Measurements from ENCODE around the gene CCDC184. TPM values are rescaled to one million over a fixed set of nuclear protein-coding genes. Genes with fewer than 3 reads are reported as not detected.

CCDC184 gene
- total and polyA plus RNA-seq, 2 donors, result 0.05 to 0.21 TPM

DNA sequence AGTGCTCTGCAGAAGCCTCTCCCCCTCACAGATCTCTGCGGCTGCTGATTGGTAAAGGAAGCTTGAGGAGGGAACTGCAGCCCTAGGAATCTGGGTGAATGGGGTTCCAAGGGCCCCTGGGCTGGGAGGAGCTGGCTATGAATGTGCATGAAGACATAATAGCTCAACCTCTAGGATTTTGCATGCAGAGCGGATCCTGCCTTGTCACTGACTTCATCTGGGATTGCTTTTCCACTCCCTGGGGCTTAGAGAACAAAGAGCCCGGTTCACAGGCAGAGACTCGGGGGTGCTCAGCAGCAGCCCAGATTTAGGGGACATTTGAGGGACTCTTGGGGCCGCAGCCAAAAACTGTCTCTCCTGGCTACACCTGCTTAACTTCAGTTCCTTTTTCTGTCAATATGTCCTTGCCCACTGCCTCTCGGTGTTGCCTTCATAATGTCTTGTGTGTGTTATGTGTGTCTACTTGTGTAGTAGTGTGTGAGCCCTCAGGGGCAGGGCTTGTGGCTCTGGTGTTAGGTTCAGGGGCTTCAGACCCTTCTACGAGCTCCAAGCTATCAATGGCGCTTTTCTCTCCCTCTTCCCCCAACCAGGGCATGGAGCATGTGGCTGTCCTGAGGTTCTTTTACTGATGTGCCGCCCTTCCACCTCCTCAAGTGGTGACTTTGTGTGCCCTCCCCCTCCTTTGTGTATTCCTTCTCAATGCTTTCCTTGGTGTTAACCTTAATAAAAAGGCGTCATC lies 1.9 kb downstream of the CCDC184 start:
- WGBS, result 82% methylated on average over 10 of the region's 10 CpGs
- Histone ChIP-seq H3K4me3 (ENCODE audit: low read length in 2 of 2) (no peak overlapping the region), H3K36me3 (ENCODE audit: control insufficient read depth in 2 of 2, insufficient read depth in 2 of 2, low read length in 1 of 2) (no peaks in the 10 kb centered on the region), H3K27ac (ENCODE audit: low read depth in 1 of 2, low read length in 1 of 2) (no peak overlapping the region), H3K9me3 (ENCODE audit: control insufficient read depth in 2 of 2, insufficient read depth in 1 of 2, low read length in 1 of 2) (peaks cover 0 to 8% of the 10 kb centered on the region in 2 donors), H3K4me1 (ENCODE audit: control insufficient read depth in 2 of 2, insufficient read depth in 2 of 2, low read length in 2 of 2) (peaks cover 5 to 20% of the 10 kb centered on the region in 2 donors), H3K27me3 (ENCODE audit: control insufficient read depth in 2 of 2, insufficient read depth in 1 of 2, low read length in 1 of 2) (peaks cover 48 to 83% of the 10 kb centered on the region in 2 donors)
- no peak for DNase-seq (ENCODE audit: low read depth in 6 of 9, low spot score in 9 of 9)

DNA sequence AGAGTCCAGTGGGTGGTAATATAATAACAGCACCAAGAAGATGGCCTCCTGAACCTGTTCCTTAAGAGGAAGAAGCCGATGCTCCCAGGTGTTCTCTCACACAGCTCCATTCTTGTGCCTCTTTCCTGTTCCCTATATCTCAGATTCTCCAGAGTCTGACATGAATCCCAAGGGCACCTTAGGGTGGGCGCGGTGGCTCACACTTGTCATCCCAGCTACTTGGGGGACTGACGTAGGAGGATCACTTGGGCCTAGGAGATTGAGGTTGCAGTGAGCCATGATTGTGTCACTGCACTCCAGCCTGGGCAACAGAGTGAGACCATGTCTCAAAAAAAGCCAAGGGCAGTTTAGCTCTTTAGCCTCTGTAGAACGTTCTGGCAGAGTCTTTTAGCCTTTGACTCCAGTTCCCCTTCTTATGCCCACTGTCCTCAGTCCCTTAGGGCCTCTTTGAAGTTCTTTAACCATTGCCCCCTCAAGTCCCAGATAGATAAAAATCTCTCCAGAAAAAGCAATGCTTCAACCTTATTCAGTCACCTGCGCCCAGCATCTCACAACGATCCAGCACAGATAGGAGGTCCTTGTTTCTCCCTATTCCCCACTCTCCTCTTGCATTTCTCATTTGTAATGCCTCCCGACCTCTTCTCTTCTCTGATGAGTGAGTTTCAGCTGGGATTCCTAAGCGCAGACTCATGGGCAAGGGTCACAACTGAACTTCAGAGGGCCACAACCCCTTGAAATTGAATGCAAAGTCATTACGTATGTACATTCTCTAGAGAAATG lies 4.7 kb downstream of the CCDC184 start:
- Histone ChIP-seq H3K9me3 (ENCODE audit: control insufficient read depth in 2 of 2, insufficient read depth in 1 of 2, low read length in 1 of 2) (peaks cover 0 to 8% of the 10 kb centered on the region in 2 donors), H3K4me3 (ENCODE audit: low read length in 2 of 2) (no peak overlapping the region), H3K27me3 (ENCODE audit: control insufficient read depth in 2 of 2, insufficient read depth in 1 of 2, low read length in 1 of 2) (peaks cover 37 to 65% of the 10 kb centered on the region in 2 donors), H3K4me1 (ENCODE audit: control insufficient read depth in 2 of 2, insufficient read depth in 2 of 2, low read length in 2 of 2) (peaks cover 0 to 13% of the 10 kb centered on the region in 2 donors), H3K27ac (ENCODE audit: low read depth in 1 of 2, low read length in 1 of 2) (no peak overlapping the region), H3K36me3 (ENCODE audit: control insufficient read depth in 2 of 2, insufficient read depth in 2 of 2, low read length in 1 of 2) (no peaks in the 10 kb centered on the region)
- DNase-seq (ENCODE audit: low read depth in 6 of 9, low spot score in 9 of 9), result no peak
- 94% methylated on average over 10 of the region's 10 CpGs for WGBS

DNA sequence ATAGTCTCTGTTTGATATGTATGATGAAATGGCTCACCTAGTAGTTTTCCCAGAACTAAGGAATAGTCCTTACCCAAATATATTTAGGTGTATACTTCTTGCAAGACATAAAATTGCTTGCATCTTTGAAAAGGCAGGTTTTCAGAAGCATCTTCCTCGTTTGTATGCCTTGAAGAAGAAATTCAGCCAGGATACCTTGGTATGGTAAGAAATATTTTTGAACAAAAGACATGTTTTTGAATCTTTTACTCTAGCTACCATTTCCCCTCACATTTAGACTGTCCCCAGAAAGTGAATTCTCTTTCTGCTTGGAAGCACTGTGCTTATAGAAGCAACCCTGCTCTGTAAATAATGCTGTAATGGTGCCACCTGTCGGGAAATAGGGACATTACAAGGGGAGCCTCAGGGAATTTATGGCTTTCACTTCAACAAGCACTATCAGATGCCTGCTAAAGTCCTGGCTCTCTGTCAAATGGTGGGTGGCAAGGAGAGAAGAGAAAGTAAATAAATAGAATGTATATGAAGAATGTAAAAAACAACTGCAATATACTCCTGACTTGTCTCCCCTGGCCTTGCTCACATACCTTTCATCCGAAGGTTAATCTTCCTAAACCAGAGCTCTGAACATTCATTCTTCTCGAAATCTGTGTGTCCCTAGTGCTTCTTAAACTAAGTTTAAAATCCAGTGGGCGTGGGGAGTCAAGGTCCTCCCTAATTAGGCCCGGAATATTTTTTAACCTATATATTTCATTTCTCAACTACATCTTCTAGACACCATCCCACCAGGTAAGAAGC lies 6.1 kb downstream of the CCDC184 start:
- no peak overlapping the region for H3K27ac ChIP-seq (ENCODE audit: low read depth in 1 of 2, low read length in 1 of 2)
- H3K36me3 ChIP-seq (ENCODE audit: control insufficient read depth in 2 of 2, insufficient read depth in 2 of 2, low read length in 1 of 2), result no peaks in the 10 kb centered on the region
- H3K4me1 ChIP-seq (ENCODE audit: control insufficient read depth in 2 of 2, insufficient read depth in 2 of 2, low read length in 2 of 2), result peaks cover 0 to 2% of the 10 kb centered on the region in 2 donors
- H3K27me3 ChIP-seq (ENCODE audit: control insufficient read depth in 2 of 2, insufficient read depth in 1 of 2, low read length in 1 of 2), result peaks cover 30 to 60% of the 10 kb centered on the region in 2 donors
- WGBS, result 59% methylated on average over 6 of the region's 6 CpGs
- H3K9me3 ChIP-seq (ENCODE audit: control insufficient read depth in 2 of 2, insufficient read depth in 1 of 2, low read length in 1 of 2), result peaks cover 0 to 2% of the 10 kb centered on the region in 2 donors
- DNase-seq (ENCODE audit: low read depth in 6 of 9, low spot score in 9 of 9), result peak in 8 of 9 donors; percentile 37 to 84 (median 66)
- H3K4me3 ChIP-seq (ENCODE audit: low read length in 2 of 2), result no peak overlapping the region

DNA sequence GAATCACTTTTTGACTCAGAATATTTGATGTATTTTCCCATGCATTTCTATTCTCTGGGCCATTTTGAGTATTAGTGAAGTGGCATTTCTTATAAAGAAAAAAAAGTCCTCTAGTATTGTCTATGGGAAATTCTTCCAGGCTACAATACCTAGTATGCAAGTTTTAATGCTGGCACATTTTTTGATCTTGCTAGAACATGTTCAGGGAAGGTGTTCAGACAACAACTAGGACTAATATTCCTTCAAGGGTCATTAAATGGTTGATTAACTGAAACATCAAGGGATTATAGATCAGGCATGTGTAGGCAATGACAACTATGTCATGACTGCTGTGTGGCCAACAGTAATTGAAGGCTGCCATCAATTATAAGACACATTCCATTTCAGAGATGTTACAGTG lies 7.7 kb downstream of the CCDC184 start:
- H3K36me3 ChIP-seq (ENCODE audit: control insufficient read depth in 2 of 2, insufficient read depth in 2 of 2, low read length in 1 of 2), result no peaks in the 10 kb centered on the region
- no peaks in the 10 kb centered on the region for H3K9me3 ChIP-seq (ENCODE audit: control insufficient read depth in 2 of 2, insufficient read depth in 1 of 2, low read length in 1 of 2)
- no peak overlapping the region for H3K27ac ChIP-seq (ENCODE audit: low read depth in 1 of 2, low read length in 1 of 2)
- H3K27me3 ChIP-seq (ENCODE audit: control insufficient read depth in 2 of 2, insufficient read depth in 1 of 2, low read length in 1 of 2), result peaks cover 21 to 48% of the 10 kb centered on the region in 2 donors
- no peak overlapping the region for H3K4me3 ChIP-seq (ENCODE audit: low read length in 2 of 2)
- H3K4me1 ChIP-seq (ENCODE audit: control insufficient read depth in 2 of 2, insufficient read depth in 2 of 2, low read length in 2 of 2), result no peaks in the 10 kb centered on the region
- no peak for DNase-seq (ENCODE audit: low read depth in 6 of 9, low spot score in 9 of 9)

DNA sequence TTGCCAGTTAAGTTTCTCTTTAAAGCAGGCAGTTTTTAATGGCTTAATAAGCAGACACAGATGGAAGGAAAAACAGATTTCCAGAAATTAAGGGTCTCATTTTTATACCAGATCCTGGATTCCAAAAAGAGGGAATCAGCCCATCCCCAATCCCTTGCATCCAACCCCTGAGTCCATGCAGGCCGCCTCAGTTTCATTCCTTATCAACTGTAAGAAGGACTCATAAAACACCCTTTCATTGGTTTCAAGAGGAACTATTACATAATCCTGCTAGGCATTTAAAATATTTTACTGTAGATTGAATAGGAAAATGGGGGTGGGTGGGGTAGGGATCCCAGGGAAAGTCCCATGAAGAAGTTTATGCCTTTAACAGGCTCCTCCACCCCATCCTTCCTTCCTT lies 9.4 kb downstream of the CCDC184 start:
- Histone ChIP-seq H3K27me3 (ENCODE audit: control insufficient read depth in 2 of 2, insufficient read depth in 1 of 2, low read length in 1 of 2) (peaks cover 13 to 33% of the 10 kb centered on the region in 2 donors), H3K27ac (ENCODE audit: low read depth in 1 of 2, low read length in 1 of 2) (no peak overlapping the region), H3K36me3 (ENCODE audit: control insufficient read depth in 2 of 2, insufficient read depth in 2 of 2, low read length in 1 of 2) (no peaks in the 10 kb centered on the region), H3K9me3 (ENCODE audit: control insufficient read depth in 2 of 2, insufficient read depth in 1 of 2, low read length in 1 of 2) (no peaks in the 10 kb centered on the region), H3K4me1 (ENCODE audit: control insufficient read depth in 2 of 2, insufficient read depth in 2 of 2, low read length in 2 of 2) (peaks cover 3 to 6% of the 10 kb centered on the region in 2 donors), H3K4me3 (ENCODE audit: low read length in 2 of 2) (no peak overlapping the region)
- no peak for DNase-seq (ENCODE audit: low read depth in 6 of 9, low spot score in 9 of 9)
- WGBS, result 94% methylated on average over 1 of the region's 1 CpG

DNA sequence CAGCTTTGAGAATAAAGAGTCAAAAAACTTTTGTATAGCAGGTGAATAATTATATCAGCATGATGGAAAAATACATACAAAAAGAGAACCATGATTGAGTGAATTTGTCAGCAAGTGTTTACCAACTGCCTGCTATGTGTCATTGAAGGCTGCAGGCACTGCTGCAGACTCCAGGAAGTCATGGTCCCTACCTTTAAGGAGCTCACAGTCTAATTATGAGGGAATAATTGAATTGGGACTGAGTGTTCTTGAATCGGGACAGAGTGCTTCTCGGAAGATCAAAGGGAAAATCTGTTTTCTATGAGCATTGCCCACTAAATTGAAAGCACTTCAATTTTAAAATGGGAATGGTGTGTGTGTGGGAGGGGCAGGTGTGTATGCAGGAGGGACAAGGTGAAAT lies 10.2 kb downstream of the CCDC184 start:
- no peaks in the 10 kb centered on the region for H3K36me3 ChIP-seq (ENCODE audit: control insufficient read depth in 2 of 2, insufficient read depth in 2 of 2, low read length in 1 of 2)
- H3K27ac ChIP-seq (ENCODE audit: low read depth in 1 of 2, low read length in 1 of 2), result no peak overlapping the region
- H3K27me3 ChIP-seq (ENCODE audit: control insufficient read depth in 2 of 2, insufficient read depth in 1 of 2, low read length in 1 of 2), result peaks cover 13 to 27% of the 10 kb centered on the region in 2 donors
- peaks cover 3 to 6% of the 10 kb centered on the region in 2 donors for H3K4me1 ChIP-seq (ENCODE audit: control insufficient read depth in 2 of 2, insufficient read depth in 2 of 2, low read length in 2 of 2)
- no peak overlapping the region for H3K4me3 ChIP-seq (ENCODE audit: low read length in 2 of 2)
- DNase-seq (ENCODE audit: low read depth in 6 of 9, low spot score in 9 of 9), result no peak
- no peaks in the 10 kb centered on the region for H3K9me3 ChIP-seq (ENCODE audit: control insufficient read depth in 2 of 2, insufficient read depth in 1 of 2, low read length in 1 of 2)
- WGBS, result 92% methylated on average over 2 of the region's 2 CpGs

DNA sequence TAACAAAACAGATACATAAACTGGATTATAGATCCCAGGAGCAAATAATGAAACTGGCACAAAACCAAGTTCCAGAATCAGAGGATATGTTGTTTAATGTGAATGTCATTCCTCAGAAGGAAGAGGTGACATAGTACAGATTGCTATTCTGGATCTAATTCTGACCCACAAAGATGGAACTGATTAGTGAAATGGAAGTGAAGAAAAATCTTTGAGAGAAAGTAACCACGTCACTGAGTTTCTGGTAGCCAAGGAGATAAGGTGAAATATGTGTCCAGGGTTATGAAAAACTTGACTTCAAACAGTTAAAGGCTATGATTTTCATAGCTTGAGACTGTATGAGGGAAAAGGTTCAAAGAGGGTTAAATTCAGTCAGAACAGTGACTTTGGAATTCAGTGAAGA lies 11.4 kb downstream of the CCDC184 start:
- peaks cover 9 to 17% of the 10 kb centered on the region in 2 donors for H3K4me1 ChIP-seq (ENCODE audit: control insufficient read depth in 2 of 2, insufficient read depth in 2 of 2, low read length in 2 of 2)
- 89% methylated on average over 1 of the region's 1 CpG for WGBS
- no peak overlapping the region for H3K27ac ChIP-seq (ENCODE audit: low read depth in 1 of 2, low read length in 1 of 2)
- no peak overlapping the region for H3K4me3 ChIP-seq (ENCODE audit: low read length in 2 of 2)
- H3K36me3 ChIP-seq (ENCODE audit: control insufficient read depth in 2 of 2, insufficient read depth in 2 of 2, low read length in 1 of 2), result no peaks in the 10 kb centered on the region
- peaks cover 12 to 24% of the 10 kb centered on the region in 2 donors for H3K27me3 ChIP-seq (ENCODE audit: control insufficient read depth in 2 of 2, insufficient read depth in 1 of 2, low read length in 1 of 2)
- no peaks in the 10 kb centered on the region for H3K9me3 ChIP-seq (ENCODE audit: control insufficient read depth in 2 of 2, insufficient read depth in 1 of 2, low read length in 1 of 2)
- no peak for DNase-seq (ENCODE audit: low read depth in 6 of 9, low spot score in 9 of 9)

DNA sequence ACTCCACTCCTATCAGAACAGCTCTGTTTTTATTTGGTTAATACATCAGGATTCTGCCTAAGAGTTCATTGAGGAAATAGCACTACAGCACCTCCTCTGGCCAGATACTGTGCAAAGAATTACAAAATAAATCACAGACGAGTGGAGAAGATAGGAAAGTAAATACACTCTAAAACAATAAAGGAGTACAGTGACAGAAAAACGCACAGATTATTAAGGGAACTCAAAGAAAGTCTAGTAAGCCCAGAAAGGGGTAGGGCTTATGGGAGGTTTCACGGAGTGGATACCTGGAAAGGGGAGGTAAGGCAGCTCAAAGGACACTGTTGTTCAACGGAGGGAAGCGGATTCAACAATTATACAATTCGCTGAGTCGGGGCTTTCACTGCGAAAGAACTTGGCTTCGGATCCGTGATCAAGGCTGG lies 14.1 kb downstream of the CCDC184 start:
- peak in 3 of 9 donors; percentile 48 to 75 (median 61) for DNase-seq (ENCODE audit: low read depth in 6 of 9, low spot score in 9 of 9)
- peaks cover 9 to 13% of the 10 kb centered on the region in 2 donors for H3K27me3 ChIP-seq (ENCODE audit: control insufficient read depth in 2 of 2, insufficient read depth in 1 of 2, low read length in 1 of 2)
- peak overlapping the region; percentile 93 to 97 for H3K27ac ChIP-seq (ENCODE audit: low read depth in 1 of 2, low read length in 1 of 2)
- H3K4me1 ChIP-seq (ENCODE audit: control insufficient read depth in 2 of 2, insufficient read depth in 2 of 2, low read length in 2 of 2), result peaks cover 17 to 18% of the 10 kb centered on the region in 2 donors
- H3K9me3 ChIP-seq (ENCODE audit: control insufficient read depth in 2 of 2, insufficient read depth in 1 of 2, low read length in 1 of 2), result peaks cover 0 to 3% of the 10 kb centered on the region in 2 donors
- H3K36me3 ChIP-seq (ENCODE audit: control insufficient read depth in 2 of 2, insufficient read depth in 2 of 2, low read length in 1 of 2), result no peaks in the 10 kb centered on the region
- H3K4me3 ChIP-seq (ENCODE audit: low read length in 2 of 2), result peak overlapping the region; percentile 75 to 98
- WGBS, result 1% methylated on average over 10 of the region's 10 CpGs

Data from thymus (tissue), 11 donors.